HTR-8/SVneo (cell line): Measurements from ENCODE around the gene HEMK1.

Experiments used
- DNase-seq: peaks from one replicate; pipeline ENCODE4 v3.0.0; 2011; ENCODE audit warnings: low spot score, mixed read lengths; ENCODE audit not compliant: insufficient read length
- FAIRE-seq: peaks from 2 replicates; lab custom pipeline; 2011; peaks lifted over from hg19 to GRCh38; lab: Jason Lieb, UNC

HEMK1 gene

GRCh38 chr3:50572801-50573371 is 3.6 kb downstream of the HEMK1 start:
- FAIRE-seq: no peak

DNA sequence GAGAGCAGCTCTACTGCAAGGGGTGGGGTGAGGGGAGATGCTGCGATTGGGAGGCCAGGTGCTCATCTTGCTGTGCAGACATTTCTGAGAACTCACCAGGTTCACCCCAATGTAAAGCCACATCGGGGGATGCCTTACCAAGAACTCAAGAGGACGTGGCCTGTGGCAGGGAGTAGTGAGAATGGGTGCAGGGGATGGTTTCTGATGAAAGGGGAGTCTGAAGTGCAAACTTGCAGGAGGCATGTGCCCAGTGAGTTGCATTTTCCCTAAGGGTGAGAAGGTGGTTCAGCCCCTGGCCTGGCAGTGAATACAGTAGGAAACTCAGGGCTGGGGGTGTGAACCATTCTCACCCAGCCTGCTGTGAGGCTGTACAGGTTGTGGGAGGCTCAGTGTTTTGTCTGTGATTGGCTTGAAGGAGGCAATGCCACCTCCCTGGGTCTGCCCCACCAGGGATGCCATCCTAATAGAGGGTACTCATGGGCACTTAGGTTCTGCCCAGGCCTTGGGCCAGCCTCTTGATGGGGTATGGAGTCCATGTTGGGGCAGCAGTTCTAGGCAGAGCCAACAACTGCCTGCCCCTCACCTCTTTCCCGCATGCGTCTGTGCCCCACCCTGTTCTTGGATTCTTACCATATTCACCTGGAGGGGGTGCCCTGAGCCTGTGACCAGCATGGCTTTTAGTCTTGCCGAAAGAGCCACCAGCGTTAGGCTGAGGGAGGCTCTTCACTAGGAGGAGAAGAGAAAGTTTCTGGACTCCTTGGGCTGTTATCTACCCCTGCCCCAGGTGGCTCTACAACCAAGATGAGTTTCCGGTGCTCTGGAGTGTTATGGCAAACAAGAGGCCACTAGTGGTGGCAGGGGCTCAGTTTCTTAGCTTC is 4.5 kb downstream of the HEMK1 start:
- no peak for FAIRE-seq

More at GRCh38 chr3:50572801-50573371, 3.6 kb downstream of the HEMK1 start:
- no peak for DNase-seq

DNA sequence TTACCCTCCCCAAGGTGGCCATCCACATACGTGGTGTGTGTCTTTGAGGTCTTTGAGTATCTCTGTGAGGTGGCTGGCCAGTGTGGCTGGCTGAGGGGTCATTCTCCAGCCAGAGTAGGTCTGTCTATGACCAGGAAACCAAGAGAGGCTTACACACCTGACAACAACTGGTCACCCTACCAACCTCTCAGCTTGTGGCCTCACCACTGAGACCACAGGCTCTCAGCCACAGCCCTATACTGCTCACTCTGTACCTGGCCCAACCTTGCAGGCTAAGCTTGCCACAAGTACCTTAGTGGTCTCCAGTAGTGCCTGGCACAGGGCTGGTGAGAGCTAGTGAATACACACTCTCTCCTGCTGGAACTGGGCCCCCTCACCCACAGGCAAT is 5.1 kb downstream of the HEMK1 start:
- no peak for DNase-seq
- peak; percentile 16 for FAIRE-seq

More for the DNA sequence above, 4.5 kb downstream of the HEMK1 start:
- no peak for DNase-seq

DNA sequence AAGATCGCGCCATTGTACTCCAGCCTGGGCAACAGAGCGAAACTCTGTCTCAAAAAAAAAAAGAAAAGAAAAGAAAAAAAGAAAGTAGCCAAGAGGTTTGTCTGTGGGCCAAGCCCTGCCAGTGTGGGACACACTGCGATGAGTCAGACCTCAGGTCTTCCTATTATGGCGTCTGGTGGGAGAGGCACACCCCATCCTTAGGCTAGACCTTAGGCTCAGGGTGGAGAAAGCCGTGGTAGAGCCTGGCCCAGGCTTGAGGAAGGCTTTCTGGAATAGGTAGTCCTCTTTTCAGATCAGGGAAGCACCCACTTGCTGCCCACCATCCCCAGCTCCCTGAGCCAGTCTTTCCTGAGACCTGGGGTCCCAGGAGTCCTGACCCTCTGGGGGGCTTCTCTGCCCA is 6.0 kb downstream of the HEMK1 start:
- FAIRE-seq: no peak

DNA sequence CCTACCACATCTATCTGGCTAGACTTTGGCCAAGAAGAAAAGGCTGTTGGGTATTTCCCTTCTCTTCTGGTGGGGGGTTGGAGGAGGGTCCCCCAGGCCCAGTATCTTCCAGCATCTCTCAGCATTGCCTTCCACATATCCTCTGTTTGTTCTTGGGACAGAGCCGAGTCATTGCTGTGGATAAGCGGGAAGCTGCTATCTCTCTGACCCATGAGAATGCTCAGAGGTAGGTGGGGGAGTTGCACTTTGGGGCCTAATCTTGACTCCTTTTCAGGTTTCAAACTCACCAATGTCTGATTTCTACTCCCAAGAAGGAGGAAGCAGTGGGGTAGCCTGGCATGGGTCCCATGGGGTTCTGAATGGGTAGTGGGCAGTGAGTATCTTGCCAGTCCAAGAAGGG is 8.0 kb downstream of the HEMK1 start:
- FAIRE-seq (no peak), DNase-seq (no peak)

More for the DNA sequence above, 6.0 kb downstream of the HEMK1 start:
- no peak for DNase-seq

- FAIRE-seq: no peak
- DNase-seq: no peak
Observed at GRCh38 chr3:50580683-50581458, 11.5 kb downstream of the HEMK1 start.

DNA sequence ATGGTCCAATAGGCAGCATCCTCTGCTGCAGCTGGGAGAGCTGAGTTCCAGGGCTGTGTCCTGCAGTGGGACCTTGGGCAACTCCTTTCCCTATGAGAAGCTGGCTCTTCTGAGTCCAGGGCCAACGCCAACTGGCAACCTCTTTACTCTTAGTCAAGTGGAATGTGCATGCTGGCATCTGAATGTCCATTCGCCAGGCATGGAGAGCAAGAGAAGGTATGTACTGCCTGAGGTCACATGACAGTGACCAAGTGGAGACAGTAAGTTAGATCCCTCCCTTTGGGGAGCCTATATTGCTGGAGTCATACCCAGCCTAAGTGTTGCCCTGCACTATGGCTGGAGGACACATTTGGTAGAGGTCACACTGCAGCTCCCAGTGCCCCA is 12.1 kb downstream of the HEMK1 start:
- DNase-seq: no peak
- FAIRE-seq: no peak

- DNase-seq (no peak), FAIRE-seq (no peak)
Observed at GRCh38 chr3:50582083-50582482, 12.8 kb downstream of the HEMK1 start.

- DNase-seq (no peak), FAIRE-seq (no peak)
Observed at GRCh38 chr3:50583897-50584296, 14.6 kb downstream of the HEMK1 start.

- DNase-seq: no peak
- no peak for FAIRE-seq
Observed at GRCh38 chr3:50584391-50584790, 15.1 kb downstream of the HEMK1 start.

GRCh38 chr3:50585919-50586762 is 16.8 kb downstream of the HEMK1 start:
- no peak for FAIRE-seq
- DNase-seq: no peak

GRCh38 chr3:50586763-50587070 is 17.4 kb downstream of the HEMK1 start:
- DNase-seq (no peak), FAIRE-seq (no peak)

DNA sequence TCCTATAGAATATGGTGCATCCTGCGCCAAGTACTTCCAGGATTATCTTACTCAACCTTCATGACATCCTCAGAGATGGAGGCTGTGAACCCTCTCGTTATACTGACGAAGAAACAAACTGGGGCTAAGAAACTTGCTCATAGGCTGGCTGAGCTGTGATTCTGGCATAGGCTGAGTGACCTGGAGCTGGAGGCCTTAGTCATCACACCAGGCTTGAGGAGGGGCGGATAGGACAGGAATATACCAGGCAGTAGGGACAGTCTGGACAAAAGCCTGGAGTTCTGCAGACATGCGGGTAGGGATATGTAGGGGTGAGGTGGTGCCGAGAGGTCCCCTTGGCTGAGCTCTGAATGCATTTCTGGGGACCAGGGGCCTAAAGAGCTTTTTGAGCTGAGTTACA is 18.1 kb downstream of the HEMK1 start:
- FAIRE-seq (no peak), DNase-seq (no peak)

- FAIRE-seq: no peak
Observed at GRCh38 chr3:50587806-50588758, 18.8 kb downstream of the HEMK1 start.

GRCh38 chr3:50588759-50589433 is 19.6 kb downstream of the HEMK1 start:
- no peak for DNase-seq

More at GRCh38 chr3:50587806-50588758, 18.8 kb downstream of the HEMK1 start:
- no peak for DNase-seq

DNA sequence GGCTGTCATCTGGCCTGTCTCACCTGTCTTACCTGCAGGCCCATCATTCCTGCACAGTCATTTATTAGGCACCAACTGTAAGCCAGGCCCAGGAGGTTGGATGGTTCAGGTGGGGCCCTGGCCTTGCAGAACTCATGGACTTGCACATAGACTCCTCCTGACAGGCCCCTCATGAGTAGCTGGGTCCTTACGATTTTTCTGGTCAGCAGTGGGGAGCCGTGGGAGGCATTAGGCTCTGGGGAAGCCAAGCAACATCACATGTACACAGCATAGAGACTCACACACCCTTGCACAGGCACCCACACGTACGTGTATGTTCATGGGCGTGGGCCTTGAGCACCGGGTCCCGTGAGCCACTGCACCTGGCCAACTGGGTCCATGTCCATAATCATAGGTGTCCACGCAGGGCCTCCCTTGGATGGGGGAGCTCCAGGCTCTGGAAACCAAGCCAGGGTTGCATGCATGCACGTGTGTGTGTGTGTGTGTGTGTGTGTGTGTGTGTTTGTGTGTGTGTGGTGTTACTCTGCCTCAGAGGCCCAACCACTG is 21.9 kb downstream of the HEMK1 start:
- DNase-seq (no peak), FAIRE-seq (no peak)

More at GRCh38 chr3:50588759-50589433, 19.6 kb downstream of the HEMK1 start:
- no peak for FAIRE-seq

DNA sequence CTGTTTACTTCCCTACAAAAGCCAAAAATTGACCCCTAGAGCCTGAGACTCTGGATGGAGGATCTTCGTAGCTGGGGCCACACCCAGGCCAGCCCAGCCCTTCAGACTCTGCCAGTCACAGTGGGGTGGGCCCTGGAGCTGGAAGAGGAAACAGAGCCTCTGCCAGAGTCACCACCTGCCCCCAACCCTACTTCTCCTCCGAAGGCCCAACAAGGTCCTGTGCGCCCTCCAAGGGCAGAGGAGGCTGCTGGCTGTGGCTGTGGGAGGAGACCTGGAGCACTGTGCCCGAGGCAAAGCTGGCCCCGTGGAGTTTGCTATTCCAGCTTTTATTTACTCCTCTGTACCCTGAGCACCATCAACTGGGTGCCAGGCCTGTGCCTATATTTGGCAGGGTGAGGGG is 23.2 kb downstream of the HEMK1 start:
- no peak for FAIRE-seq
- no peak for DNase-seq

GRCh38 chr3:50594253-50594785 is 25.0 kb downstream of the HEMK1 start:
- FAIRE-seq (no peak), DNase-seq (no peak)
